Measurements from ENCODE around the gene ARHGAP31. TPM values are rescaled to one million over a fixed set of nuclear protein-coding genes. Genes with fewer than 3 reads are reported as not detected.
"Not testable (repeated sequence)": the region's sequence is repeated elsewhere in the genome, so short reads cannot be mapped to it uniquely, and the experiment has no call there.

ARHGAP31 gene
- polyA plus RNA-seq, 1 donor from 2014 or later, result not detected

- TF ChIP-seq, protein P1, sequence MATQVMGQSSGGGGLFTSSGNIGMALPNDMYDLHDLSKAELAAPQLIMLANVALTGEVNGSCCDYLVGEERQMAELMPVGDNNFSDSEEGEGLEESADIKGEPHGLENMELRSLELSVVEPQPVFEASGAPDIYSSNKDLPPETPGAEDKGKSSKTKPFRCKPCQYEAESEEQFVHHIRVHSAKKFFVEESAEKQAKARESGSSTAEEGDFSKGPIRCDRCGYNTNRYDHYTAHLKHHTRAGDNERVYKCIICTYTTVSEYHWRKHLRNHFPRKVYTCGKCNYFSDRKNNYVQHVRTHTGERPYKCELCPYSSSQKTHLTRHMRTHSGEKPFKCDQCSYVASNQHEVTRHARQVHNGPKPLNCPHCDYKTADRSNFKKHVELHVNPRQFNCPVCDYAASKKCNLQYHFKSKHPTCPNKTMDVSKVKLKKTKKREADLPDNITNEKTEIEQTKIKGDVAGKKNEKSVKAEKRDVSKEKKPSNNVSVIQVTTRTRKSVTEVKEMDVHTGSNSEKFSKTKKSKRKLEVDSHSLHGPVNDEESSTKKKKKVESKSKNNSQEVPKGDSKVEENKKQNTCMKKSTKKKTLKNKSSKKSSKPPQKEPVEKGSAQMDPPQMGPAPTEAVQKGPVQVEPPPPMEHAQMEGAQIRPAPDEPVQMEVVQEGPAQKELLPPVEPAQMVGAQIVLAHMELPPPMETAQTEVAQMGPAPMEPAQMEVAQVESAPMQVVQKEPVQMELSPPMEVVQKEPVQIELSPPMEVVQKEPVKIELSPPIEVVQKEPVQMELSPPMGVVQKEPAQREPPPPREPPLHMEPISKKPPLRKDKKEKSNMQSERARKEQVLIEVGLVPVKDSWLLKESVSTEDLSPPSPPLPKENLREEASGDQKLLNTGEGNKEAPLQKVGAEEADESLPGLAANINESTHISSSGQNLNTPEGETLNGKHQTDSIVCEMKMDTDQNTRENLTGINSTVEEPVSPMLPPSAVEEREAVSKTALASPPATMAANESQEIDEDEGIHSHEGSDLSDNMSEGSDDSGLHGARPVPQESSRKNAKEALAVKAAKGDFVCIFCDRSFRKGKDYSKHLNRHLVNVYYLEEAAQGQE (IDR thresholded peaks at IDR 0.05; ENCODE audit: borderline replicate concordance), result no peak
- TF ChIP-seq RAD21 (conservative IDR thresholded peaks at IDR 0.05) (no peak), TAF1 (IDR thresholded peaks at IDR 0.05; ENCODE audit: low read depth) (no peak), SMC3 (conservative IDR thresholded peaks at IDR 0.05; ENCODE audit: poor library complexity) (no peak), EP300 (conservative IDR thresholded peaks at IDR 0.05; ENCODE audit: poor library complexity, severe bottlenecking) (no peak), POLR2AphosphoS5 (IDR thresholded peaks at IDR 0.05) (no peak), CTCF (IDR thresholded peaks at IDR 0.05; ENCODE audit: poor library complexity, severe bottlenecking) (no peak), EZH2 (IDR thresholded peaks at IDR 0.05; ENCODE audit: borderline replicate concordance, insufficient read depth, low read length, poor library complexity, severe bottlenecking) (no peak), MXI1 (conservative IDR thresholded peaks at IDR 0.05; ENCODE audit: poor library complexity, severe bottlenecking) (no peak)
- no peaks in the 10 kb centered on the region for H3K36me3 ChIP-seq (ENCODE audit: insufficient read depth, low read length)
- no peak overlapping the region for H3K27ac ChIP-seq (ENCODE audit: low read length)
- no peaks in the 10 kb centered on the region for H3K79me2 ChIP-seq (replicated peaks; ENCODE audit: insufficient read depth, low read length)
- no peaks in the 10 kb centered on the region for H3K27me3 ChIP-seq (ENCODE audit: insufficient read depth, low read depth, low read length)
- no peak overlapping the region for H3K9ac ChIP-seq (ENCODE audit: low read length)
- H3K9me2 ChIP-seq (ENCODE audit: insufficient read depth, low read length), result no peaks in the 10 kb centered on the region
- H4K20me1 ChIP-seq (ENCODE audit: insufficient read depth), result no peaks in the 10 kb centered on the region
- no peak overlapping the region for H2AFZ ChIP-seq (ENCODE audit: low read depth, low read length)
- no peak overlapping the region for H3K4me3 ChIP-seq (ENCODE audit: low read length)
- H3K4me2 ChIP-seq (ENCODE audit: low read length), result no peak overlapping the region
- H3F3A ChIP-seq (ENCODE audit: insufficient read depth, low read length, poor library complexity, severe bottlenecking), result no peaks in the 10 kb centered on the region
- no peaks in the 10 kb centered on the region for H3K9me3 ChIP-seq (ENCODE audit: low read length)
Observed at GRCh38 chr3:119305286-119305685, 11.1 kb downstream of the ARHGAP31 start.

DNA sequence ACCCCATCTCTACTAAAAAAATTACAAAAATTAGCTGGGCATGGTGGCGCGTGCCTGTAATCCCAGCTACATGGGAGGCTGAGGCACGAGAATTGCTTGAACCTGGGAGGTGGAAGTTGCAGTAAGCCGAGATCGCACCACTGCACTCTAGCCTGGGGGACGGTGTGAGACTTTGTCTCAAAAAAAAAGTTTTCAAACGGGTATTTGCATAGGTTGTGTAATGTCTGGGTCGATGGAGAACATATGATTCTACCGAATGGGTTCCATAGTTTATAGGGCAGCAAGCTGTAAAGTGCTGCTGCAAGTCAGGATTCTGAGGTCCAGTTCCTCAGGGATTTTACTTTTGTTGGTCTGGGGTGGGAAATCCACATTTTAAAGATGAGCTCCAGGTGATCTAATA, 12.2 kb downstream of the ARHGAP31 start:
- H3K4me2 ChIP-seq (ENCODE audit: low read length); H3K36me3 ChIP-seq (ENCODE audit: insufficient read depth, low read length); H3K27ac ChIP-seq (ENCODE audit: low read length); H3F3A ChIP-seq (ENCODE audit: insufficient read depth, low read length, poor library complexity, severe bottlenecking); H3K9ac ChIP-seq (ENCODE audit: low read length); H3K9me3 ChIP-seq (ENCODE audit: low read length); H3K9me2 ChIP-seq (ENCODE audit: insufficient read depth, low read length); H3K79me2 ChIP-seq (replicated peaks; ENCODE audit: insufficient read depth, low read length); H2AFZ ChIP-seq (ENCODE audit: low read depth, low read length); H3K4me3 ChIP-seq (ENCODE audit: low read length); H4K20me1 ChIP-seq (ENCODE audit: insufficient read depth); H3K27me3 ChIP-seq (ENCODE audit: insufficient read depth, low read depth, low read length): not testable (repeated sequence)

DNA sequence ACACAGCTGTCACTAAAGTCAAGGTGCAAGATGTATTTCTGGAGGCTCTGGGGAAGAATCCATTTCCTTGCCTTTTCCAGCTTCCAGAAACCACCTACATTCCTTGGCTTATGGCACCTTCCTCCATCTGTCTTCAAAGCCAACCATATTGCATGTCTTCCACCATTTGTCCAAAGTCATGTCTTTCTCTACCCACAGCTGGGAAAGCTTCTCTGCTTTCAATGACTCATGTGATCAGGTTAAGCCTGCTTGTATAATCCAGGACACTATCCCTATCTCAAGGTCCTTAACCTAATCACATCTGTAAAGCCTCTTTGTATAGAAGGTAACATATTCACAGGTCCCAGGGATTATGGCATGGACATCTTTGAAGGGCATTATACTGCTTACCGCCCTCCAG, 14.2 kb downstream of the ARHGAP31 start:
- no peaks in the 10 kb centered on the region for H3F3A ChIP-seq (ENCODE audit: insufficient read depth, low read length, poor library complexity, severe bottlenecking)
- no peak for TF ChIP-seq EP300 (conservative IDR thresholded peaks at IDR 0.05; ENCODE audit: poor library complexity, severe bottlenecking)
- no peak for TF ChIP-seq MXI1 (conservative IDR thresholded peaks at IDR 0.05; ENCODE audit: poor library complexity, severe bottlenecking)
- H3K9me2 ChIP-seq (ENCODE audit: insufficient read depth, low read length), result no peaks in the 10 kb centered on the region
- H3K27ac ChIP-seq (ENCODE audit: low read length), result no peak overlapping the region
- H3K9ac ChIP-seq (ENCODE audit: low read length), result no peak overlapping the region
- no peak overlapping the region for H3K4me3 ChIP-seq (ENCODE audit: low read length)
- H3K27me3 ChIP-seq (ENCODE audit: insufficient read depth, low read depth, low read length), result no peaks in the 10 kb centered on the region
- H3K9me3 ChIP-seq (ENCODE audit: low read length), result no peaks in the 10 kb centered on the region
- H3K36me3 ChIP-seq (ENCODE audit: insufficient read depth, low read length), result no peaks in the 10 kb centered on the region
- H3K79me2 ChIP-seq (replicated peaks; ENCODE audit: insufficient read depth, low read length), result no peaks in the 10 kb centered on the region
- H4K20me1 ChIP-seq (ENCODE audit: insufficient read depth), result no peaks in the 10 kb centered on the region
- no peak overlapping the region for H2AFZ ChIP-seq (ENCODE audit: low read depth, low read length)
- H3K4me2 ChIP-seq (ENCODE audit: low read length), result no peak overlapping the region

Data from neural cell (in vitro differentiated cells).